WTC11 (cell line): ENCODE measurements around the gene PI4KB. TPM values are rescaled to one million over a fixed set of nuclear protein-coding genes. Genes with fewer than 3 reads are reported as not detected.

Source experiments
- GABPB1 ChIP-seq: sonication (generic); formaldehyde crosslinking; IDR thresholded peaks from 2 replicates; pipeline ENCODE4 v1.8.1; 2023; ENCODE audit warnings: mild to moderate bottlenecking, missing genetic modification reagents
- GRHL2 ChIP-seq: fragments of 250-450 bp; sonication (Bioruptor Pico); IDR thresholded peaks from 2 replicates; pipeline ENCODE4 v1.8.0; 2022; ENCODE audit warnings: mild to moderate bottlenecking, moderate library complexity; ENCODE audit not compliant: insufficient replicate concordance, severe bottlenecking
- GTF2I ChIP-seq: fragments of 250-450 bp; sonication (Bioruptor Pico); conservative IDR thresholded peaks from 2 replicates; pipeline ENCODE4 v1.4.0; 2021; ENCODE audit warnings: mild to moderate bottlenecking
- JAZF1 ChIP-seq: fragments of 250-450 bp; sonication (Bioruptor Pico); IDR thresholded peaks from 2 replicates; pipeline ENCODE4 v1.9.0; 2021; ENCODE audit warnings: moderate library complexity, mild to moderate bottlenecking, inconsistent platforms
- MYBL2 ChIP-seq: sonication (generic); formaldehyde crosslinking; IDR thresholded peaks from 2 replicates; pipeline ENCODE4 v1.8.1; 2023; ENCODE audit warnings: mild to moderate bottlenecking, moderate library complexity, missing genetic modification reagents
- NR1H2 ChIP-seq: sonication (generic); formaldehyde crosslinking; IDR thresholded peaks from 2 replicates; pipeline ENCODE4 v1.9.0; 2021; ENCODE audit warnings: mild to moderate bottlenecking, moderate library complexity, missing genetic modification reagents
- NR3C1 ChIP-seq: sonication (generic); formaldehyde crosslinking; conservative IDR thresholded peaks from 2 replicates; pipeline ENCODE4 v1.8.1; 2023; ENCODE audit warnings: low read depth, mild to moderate bottlenecking, missing genetic modification reagents
- RORB ChIP-seq: fragments of 250-450 bp; sonication (Bioruptor Pico); IDR thresholded peaks from 2 replicates; pipeline ENCODE4 v1.9.0; 2021; ENCODE audit warnings: mild to moderate bottlenecking
- ZNF219 ChIP-seq: sonication (generic); formaldehyde crosslinking; IDR thresholded peaks from 2 replicates; pipeline ENCODE4 v1.8.0; 2023; ENCODE audit warnings: missing genetic modification reagents, mild to moderate bottlenecking, borderline replicate concordance
- ZNF263 ChIP-seq: sonication (generic); formaldehyde crosslinking; IDR thresholded peaks from 2 replicates; pipeline ENCODE4 v1.8.1; 2022; ENCODE audit warnings: low read depth, mild to moderate bottlenecking, moderate library complexity, missing genetic modification reagents
- total RNA-seq: library from RNA; stranded (reverse); gene quantifications from 3 replicates; pipeline ENCODE4 v1.2.3, GENCODE V29; 2021
- TF ChIP-seq, protein P1 (sequence below): fragments of 250-450 bp; sonication (Bioruptor Pico); IDR thresholded peaks from 2 replicates; pipeline ENCODE4 v1.9.0; 2021; ENCODE audit warnings: moderate library complexity, mild to moderate bottlenecking, inconsistent platforms, borderline replicate concordance
- TF ChIP-seq, protein P2 (sequence below): fragments of 250-450 bp; sonication (Bioruptor Pico); IDR thresholded peaks from 2 replicates; pipeline ENCODE4 v1.9.0; 2021; ENCODE audit warnings: mild to moderate bottlenecking, borderline replicate concordance
- TF ChIP-seq, protein P3 (sequence below): sonication (generic); formaldehyde crosslinking; conservative IDR thresholded peaks from 2 replicates; pipeline ENCODE4 v1.8.1; 2023; ENCODE audit warnings: mild to moderate bottlenecking, low read depth, missing genetic modification reagents, moderate library complexity
- TF ChIP-seq, protein P4 (sequence below): sonication (generic); formaldehyde crosslinking; IDR thresholded peaks from 2 replicates; pipeline ENCODE4 v1.8.0; 2022; ENCODE audit warnings: mild to moderate bottlenecking, missing genetic modification reagents
- TF ChIP-seq, protein P5 (sequence below): sonication (generic); formaldehyde crosslinking; IDR thresholded peaks from 2 replicates; pipeline ENCODE4 v1.8.0; 2022; ENCODE audit warnings: mild to moderate bottlenecking, missing genetic modification reagents

Gene PI4KB
- total RNA-seq, 1 experiment from 2014 or later = 33.6 TPM

DNA sequence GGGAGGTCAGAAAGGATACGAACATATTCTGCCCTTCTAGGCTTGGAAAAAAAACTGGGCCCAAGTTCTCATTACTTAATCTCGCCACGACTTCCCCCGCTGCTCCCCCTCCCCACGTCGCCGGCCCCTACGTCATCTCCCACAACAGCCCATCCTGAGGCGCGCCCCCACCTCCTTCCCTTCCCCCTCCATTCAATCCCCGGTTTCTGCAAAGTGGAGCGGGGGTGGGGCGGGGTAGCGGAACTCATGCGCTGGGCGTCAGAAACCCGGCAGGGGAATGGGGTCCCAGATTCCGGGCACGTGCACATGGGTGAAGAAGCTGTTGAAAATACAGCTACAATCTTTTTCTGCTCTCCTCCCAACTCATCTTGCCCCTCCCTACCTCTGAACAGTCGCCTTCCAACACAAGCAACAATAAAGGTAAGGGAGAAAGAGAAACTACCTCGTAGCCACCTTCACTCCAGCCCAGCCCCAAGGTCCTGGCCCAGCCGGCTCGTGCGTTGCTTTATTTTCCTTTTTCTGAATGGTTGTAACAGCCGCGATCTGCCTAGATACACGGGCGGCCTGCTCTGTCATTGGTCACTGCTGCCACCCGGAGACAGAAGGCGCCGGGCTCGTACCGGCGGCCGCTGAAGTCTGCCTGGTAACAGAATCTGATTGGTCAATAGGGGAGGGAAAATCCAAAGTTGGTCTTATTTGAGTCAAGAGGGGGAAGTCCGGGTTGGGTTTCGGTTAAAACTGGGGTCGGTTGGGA is 19.7 kb upstream of the PI4KB start, which contains the start of gene RFX5 (continued):
- no peak for TF ChIP-seq GABPB1
- TF ChIP-seq, protein P1, sequence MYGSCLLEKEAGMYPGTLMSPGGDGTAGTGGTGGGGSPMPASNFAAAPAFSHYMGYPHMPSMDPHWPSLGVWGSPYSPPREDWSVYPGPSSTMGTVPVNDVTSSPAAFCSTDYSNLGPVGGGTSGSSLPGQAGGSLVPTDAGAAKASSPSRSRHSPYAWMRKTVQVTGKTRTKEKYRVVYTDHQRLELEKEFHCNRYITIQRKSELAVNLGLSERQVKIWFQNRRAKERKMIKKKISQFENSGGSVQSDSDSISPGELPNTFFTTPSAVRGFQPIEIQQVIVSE (CRISPR knock-in tag) = no peak
- no peak for TF ChIP-seq GRHL2
- no peak for TF ChIP-seq NR3C1 (CRISPR knock-in tag)
- TF ChIP-seq, protein P2, sequence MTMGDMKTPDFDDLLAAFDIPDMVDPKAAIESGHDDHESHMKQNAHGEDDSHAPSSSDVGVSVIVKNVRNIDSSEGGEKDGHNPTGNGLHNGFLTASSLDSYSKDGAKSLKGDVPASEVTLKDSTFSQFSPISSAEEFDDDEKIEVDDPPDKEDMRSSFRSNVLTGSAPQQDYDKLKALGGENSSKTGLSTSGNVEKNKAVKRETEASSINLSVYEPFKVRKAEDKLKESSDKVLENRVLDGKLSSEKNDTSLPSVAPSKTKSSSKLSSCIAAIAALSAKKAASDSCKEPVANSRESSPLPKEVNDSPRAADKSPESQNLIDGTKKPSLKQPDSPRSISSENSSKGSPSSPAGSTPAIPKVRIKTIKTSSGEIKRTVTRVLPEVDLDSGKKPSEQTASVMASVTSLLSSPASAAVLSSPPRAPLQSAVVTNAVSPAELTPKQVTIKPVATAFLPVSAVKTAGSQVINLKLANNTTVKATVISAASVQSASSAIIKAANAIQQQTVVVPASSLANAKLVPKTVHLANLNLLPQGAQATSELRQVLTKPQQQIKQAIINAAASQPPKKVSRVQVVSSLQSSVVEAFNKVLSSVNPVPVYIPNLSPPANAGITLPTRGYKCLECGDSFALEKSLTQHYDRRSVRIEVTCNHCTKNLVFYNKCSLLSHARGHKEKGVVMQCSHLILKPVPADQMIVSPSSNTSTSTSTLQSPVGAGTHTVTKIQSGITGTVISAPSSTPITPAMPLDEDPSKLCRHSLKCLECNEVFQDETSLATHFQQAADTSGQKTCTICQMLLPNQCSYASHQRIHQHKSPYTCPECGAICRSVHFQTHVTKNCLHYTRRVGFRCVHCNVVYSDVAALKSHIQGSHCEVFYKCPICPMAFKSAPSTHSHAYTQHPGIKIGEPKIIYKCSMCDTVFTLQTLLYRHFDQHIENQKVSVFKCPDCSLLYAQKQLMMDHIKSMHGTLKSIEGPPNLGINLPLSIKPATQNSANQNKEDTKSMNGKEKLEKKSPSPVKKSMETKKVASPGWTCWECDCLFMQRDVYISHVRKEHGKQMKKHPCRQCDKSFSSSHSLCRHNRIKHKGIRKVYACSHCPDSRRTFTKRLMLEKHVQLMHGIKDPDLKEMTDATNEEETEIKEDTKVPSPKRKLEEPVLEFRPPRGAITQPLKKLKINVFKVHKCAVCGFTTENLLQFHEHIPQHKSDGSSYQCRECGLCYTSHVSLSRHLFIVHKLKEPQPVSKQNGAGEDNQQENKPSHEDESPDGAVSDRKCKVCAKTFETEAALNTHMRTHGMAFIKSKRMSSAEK = no peak
- TF ChIP-seq ZNF219 (CRISPR knock-in tag) = no peak
- 0 out of 2 replicates have a peak, but pooled peaks have one; percentile 41 for TF ChIP-seq MYBL2
- TF ChIP-seq, protein P3, sequence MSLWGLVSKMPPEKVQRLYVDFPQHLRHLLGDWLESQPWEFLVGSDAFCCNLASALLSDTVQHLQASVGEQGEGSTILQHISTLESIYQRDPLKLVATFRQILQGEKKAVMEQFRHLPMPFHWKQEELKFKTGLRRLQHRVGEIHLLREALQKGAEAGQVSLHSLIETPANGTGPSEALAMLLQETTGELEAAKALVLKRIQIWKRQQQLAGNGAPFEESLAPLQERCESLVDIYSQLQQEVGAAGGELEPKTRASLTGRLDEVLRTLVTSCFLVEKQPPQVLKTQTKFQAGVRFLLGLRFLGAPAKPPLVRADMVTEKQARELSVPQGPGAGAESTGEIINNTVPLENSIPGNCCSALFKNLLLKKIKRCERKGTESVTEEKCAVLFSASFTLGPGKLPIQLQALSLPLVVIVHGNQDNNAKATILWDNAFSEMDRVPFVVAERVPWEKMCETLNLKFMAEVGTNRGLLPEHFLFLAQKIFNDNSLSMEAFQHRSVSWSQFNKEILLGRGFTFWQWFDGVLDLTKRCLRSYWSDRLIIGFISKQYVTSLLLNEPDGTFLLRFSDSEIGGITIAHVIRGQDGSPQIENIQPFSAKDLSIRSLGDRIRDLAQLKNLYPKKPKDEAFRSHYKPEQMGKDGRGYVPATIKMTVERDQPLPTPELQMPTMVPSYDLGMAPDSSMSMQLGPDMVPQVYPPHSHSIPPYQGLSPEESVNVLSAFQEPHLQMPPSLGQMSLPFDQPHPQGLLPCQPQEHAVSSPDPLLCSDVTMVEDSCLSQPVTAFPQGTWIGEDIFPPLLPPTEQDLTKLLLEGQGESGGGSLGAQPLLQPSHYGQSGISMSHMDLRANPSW (CRISPR knock-in tag) = no peak
- TF ChIP-seq, protein P4, sequence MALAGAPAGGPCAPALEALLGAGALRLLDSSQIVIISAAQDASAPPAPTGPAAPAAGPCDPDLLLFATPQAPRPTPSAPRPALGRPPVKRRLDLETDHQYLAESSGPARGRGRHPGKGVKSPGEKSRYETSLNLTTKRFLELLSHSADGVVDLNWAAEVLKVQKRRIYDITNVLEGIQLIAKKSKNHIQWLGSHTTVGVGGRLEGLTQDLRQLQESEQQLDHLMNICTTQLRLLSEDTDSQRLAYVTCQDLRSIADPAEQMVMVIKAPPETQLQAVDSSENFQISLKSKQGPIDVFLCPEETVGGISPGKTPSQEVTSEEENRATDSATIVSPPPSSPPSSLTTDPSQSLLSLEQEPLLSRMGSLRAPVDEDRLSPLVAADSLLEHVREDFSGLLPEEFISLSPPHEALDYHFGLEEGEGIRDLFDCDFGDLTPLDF (CRISPR knock-in tag) = no peak
- no peak for TF ChIP-seq RORB
- TF ChIP-seq GTF2I (CRISPR knock-in tag) = no peak
- no peak for TF ChIP-seq NR1H2 (CRISPR knock-in tag)
- TF ChIP-seq, protein P5, sequence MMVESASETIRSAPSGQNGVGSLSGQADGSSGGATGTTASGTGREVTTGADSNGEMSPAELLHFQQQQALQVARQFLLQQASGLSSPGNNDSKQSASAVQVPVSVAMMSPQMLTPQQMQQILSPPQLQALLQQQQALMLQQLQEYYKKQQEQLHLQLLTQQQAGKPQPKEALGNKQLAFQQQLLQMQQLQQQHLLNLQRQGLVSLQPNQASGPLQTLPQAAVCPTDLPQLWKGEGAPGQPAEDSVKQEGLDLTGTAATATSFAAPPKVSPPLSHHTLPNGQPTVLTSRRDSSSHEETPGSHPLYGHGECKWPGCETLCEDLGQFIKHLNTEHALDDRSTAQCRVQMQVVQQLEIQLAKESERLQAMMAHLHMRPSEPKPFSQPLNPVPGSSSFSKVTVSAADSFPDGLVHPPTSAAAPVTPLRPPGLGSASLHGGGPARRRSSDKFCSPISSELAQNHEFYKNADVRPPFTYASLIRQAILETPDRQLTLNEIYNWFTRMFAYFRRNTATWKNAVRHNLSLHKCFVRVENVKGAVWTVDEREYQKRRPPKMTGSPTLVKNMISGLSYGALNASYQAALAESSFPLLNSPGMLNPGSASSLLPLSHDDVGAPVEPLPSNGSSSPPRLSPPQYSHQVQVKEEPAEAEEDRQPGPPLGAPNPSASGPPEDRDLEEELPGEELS = no peak
- TF ChIP-seq JAZF1 = no peak
- no peak for TF ChIP-seq ZNF263 (CRISPR knock-in tag)
